ENCODE measurements around the gene FAM171A2.
"Not testable (repeated sequence)": the region's sequence is repeated elsewhere in the genome, so short reads cannot be mapped to it uniquely, and the experiment has no call there.

Gene FAM171A2

GRCh38 chr17:44363613-44364159 lies at the start of gene FAM171A2:
TSS of gene FAM171A2 (minus strand) at chr17:44363853. CDS start at chr17:44363714, 139 bp downstream.
- peak; percentile 47 for DNase-seq

- no peak for DNase-seq
These were observed 45.8 kb upstream of the FAM171A2 start for GRCh38 chr17:44409309-44410028.

GRCh38 chr17:44408786-44409185 lies 45.1 kb upstream of the FAM171A2 start:
- no peak for DNase-seq

DNA sequence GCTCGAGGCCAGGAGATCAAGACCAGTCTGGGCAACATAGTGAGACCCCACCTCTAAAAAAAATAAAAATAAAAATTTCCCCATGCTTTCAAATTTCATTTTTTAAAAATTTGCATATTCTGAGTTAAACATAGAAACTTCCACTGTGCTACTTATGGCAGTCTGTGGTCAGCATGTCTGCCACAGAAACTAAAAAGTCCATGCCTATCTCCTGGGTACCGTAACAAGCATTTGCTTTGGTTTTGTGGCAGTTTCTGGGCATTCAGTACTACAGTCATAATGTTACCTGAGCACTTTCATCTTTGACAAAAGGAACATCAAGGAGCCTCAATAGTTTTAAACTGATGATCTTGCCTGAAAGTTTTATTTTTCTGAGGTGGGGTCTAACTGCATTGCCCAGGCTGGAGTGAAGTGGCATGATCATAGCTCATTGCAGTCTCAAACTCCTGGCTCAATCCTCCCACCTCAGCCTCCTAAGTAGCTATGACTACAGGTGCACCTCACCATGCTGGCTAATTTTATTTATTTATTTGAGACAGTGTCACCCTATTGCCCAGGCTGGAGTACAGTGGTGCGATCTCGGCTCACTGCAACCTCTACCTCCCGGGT lies 39.0 kb upstream of the FAM171A2 start:
- no peak for DNase-seq

GRCh38 chr17:44400226-44400847 lies 36.7 kb upstream of the FAM171A2 start:
- no peak for DNase-seq

DNA sequence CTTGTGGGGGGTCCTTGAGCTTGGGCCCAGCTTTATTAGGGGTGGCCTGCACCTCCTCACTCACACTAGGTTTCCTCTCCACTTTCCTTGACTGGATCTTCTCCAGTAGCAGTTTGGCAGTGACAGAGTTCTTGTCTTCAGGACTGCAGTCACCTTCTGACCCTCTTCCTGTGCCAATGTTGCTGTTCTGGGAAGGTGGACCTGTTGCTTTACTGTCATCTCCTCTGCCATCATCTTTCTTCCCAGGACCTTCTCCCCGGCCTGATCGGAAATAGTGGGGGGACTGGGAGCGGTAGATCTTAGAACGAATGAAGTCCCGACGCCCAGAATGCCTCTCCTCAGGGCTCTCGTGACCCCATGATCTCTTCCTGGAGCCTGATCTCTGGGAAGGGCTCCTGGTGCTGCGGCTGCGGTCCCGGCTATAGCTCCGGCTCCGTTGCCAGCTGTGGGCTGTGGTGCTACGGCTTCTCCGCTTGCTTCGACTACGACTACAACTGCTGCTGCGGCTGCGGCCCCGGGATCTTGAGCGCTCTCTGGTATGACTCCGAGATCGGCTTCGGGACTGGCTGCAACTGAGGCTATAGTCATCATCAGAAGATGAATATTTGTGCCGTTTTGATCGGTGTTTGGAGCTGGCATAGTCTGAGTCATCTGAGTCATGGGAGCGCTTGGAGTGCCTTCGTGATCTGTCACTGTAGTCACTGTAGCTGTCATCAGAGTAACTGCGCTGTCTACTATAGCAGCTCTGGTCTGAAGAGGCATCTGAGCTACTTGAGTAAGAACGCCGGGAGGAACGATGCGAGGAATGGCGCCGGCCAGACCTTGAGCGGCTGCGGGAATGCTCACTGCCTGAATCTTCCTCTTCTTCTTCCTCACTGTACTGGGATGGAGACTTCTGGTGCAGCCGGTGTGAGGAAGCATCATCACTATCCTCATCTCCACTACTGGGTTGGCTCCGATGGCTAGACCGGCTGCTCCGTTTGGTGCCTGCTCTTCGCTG lies 35.3 kb upstream of the FAM171A2 start:
- no peak for DNase-seq

DNA sequence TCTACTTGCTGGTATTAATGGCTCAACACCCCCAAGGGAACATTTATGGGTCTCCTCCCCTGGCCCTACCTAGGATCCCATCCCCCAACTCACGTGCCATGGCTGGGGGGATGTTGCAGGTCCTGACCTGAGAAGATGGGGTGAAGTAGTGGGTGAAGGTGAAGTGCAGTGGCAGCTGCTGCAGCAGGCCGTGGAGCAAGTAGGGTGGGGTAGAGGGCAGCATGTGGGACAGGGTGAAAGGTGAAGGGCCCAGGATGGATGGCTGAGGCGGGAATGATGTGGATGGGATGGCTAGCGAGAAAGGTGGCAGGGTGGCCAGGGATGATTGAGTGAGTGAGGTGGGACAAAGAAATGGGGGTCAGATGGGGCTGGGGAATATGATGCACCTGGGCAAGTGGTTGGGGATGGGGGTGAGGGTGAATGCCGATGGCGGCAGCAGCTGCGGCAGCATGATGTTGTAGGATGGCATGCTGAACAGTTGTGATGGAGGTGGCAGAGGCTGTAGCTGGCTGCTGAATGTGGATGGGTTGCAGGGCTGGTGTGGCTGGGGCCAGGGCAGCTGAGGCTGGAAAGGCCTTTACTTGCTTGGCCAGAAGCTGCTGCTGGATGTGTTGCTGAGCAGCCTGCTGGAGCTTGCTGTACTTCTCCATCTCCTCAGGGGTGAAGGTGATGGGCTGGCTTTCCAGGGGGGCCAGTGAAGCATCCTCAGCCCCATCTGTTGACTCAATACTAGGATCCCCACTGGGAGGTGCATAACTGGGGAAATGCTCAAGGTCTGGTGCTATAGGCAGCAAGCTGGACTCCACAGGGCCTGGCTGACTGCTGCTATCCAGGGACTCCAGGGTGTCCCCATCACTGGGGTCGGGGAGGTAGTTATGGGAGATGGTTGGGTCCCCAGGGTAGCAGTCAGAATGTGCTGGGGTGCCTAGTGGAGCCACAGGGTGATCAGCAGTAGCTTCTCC lies 34.1 kb upstream of the FAM171A2 start:
- DNase-seq: no peak

- DNase-seq: no peak
These were observed 33.3 kb upstream of the FAM171A2 start for GRCh38 chr17:44396946-44397345.

DNA sequence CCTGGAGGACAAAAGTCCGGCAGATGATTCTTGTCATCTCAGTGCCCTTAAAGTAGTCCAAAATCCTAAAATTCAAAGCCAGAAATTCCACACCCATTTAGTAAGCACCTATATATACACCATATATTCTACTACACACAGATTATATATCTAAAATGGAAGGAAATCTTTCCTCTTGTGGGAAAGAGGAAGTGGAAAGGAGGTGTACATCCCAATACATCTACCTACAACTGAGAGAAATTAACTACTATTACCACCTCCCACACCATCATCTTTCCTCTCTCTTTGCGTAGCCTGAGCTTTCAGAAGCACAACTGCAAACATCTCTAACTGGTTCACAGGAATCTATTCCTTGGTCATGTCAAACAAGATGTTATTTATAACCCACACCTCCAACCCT lies 31.2 kb upstream of the FAM171A2 start:
- DNase-seq: no peak

DNA sequence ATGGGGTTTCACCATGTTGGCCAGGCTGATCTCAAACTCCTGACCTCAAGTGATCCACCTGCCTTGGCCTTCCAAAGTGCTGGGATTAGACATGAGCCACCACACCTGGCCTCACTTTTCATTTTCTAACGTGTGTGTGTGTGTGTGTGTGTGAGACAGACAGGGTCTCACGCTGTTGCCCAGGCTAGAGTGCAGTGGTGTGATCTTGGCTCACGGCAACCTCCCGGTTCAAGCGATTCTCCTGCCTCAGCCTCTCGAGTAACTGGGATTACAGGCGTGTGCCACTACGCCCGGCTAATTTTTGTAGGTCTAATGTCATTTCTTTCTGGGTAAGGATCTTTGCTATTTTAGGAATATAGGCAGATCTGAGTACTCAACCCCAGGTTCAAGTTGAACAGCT lies 30.5 kb upstream of the FAM171A2 start:
- not testable (repeated sequence) for DNase-seq

- DNase-seq: no peak
These were observed 26.7 kb upstream of the FAM171A2 start for GRCh38 chr17:44390250-44390870.

DNA sequence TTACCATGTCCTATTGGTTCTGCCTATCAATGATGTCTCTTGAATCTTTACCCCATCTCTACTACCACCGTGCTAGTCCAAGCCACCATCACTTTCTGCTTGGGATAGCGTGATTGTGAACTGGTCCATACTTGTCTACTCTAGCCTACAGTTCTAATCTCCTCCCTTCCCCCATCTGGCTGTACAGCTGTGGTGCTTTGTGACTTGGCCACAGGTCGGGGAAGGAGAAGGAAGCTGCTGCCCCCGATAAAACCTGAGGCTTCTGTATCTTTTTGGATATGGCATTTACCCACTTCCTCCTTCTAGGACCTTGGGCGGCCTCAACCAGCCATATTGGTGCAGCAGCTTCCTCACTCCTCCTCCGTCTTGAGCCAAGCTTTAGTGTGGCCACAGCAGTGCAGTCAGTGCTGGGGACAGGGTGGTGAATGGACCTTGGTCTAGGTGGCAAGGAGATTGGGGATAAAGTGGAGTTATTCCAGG lies 26.1 kb upstream of the FAM171A2 start:
- DNase-seq: no peak

- DNase-seq: no peak
These were observed 25.6 kb upstream of the FAM171A2 start, which contains the start of gene ITGA2B for GRCh38 chr17:44389281-44389680. TSS of gene ITGA2B (minus strand) at chr17:44389649. CDS start at chr17:44389473, 176 bp downstream.

DNA sequence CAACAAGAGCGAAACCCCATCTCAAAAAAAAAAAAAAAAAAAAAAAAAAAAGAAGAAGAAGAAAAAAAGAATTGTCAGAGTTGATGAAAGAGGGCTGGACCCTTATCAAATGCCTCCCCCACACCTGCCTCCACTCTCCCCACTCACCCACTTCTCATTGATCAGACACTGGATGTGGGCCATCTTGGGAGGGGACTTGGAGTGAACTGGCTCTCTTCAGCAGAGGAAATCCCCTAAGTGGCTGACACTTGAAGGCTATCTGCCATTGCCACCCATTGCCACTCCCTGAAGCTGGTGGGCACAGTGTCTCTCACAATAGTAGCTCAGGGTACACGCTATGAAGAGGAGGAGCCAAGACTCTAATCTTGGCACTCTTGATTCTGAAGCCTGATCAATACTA lies 24.2 kb upstream of the FAM171A2 start:
- DNase-seq: no peak

GRCh38 chr17:44386182-44386525 lies 22.5 kb upstream of the FAM171A2 start:
- peak; percentile 14 for DNase-seq

- DNase-seq: peak; percentile 76
These were observed 21.9 kb upstream of the FAM171A2 start for GRCh38 chr17:44385287-44386181.

DNA sequence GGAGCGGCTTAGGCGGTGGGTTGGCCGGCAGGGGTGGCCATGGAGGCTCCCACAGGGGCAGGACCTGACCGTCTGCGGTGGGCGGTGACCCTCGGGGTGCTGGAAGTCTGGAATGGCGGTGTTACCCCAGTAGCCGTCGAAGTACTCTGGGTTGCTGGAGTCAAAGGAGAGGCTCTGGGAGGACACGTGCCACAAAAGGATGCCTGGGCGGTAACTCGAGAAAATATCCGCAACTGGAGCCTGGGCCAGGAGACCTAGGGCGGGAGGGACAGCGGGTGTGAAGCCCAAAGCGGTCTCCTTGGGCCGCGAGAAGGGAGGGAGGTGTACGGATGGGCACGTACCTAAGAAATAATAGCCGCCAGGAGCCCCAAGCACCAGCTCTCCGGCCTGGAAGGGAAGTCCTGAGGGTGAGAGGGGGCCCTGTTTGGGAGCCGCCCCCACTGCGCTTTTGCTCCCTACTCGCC lies 21.2 kb upstream of the FAM171A2 start:
- no peak for DNase-seq

GRCh38 chr17:44384281-44384822 lies 20.7 kb upstream of the FAM171A2 start:
- DNase-seq: no peak

GRCh38 chr17:44383861-44384260 lies 20.2 kb upstream of the FAM171A2 start:
- no peak for DNase-seq
